Hematopoietic multipotent progenitor cell treated with erythropoietin and hydrocortisone succinate and interleukin-3 and kit ligand, for 6 days (in vitro differentiated cells): ENCODE results near the gene SORL1-AS1.

Experiments used
- DNase-seq: peaks from one replicate; pipeline ENCODE4 v3.0.0-alpha.2; 2015

The SORL1-AS1 gene

GRCh38 chr11:121452609-121453150, at the start of gene SORL1-AS1:
Gene SORL1-AS1 (minus strand): TSS chr11:121452967.
- no peak for DNase-seq

GRCh38 chr11:121500717-121501116, 48.0 kb upstream of the SORL1-AS1 start:
- DNase-seq = no peak

- peak; percentile 7 for DNase-seq
Observed at GRCh38 chr11:121500275-121500674, 47.5 kb upstream of the SORL1-AS1 start.

GRCh38 chr11:121499405-121499804, 46.6 kb upstream of the SORL1-AS1 start:
- DNase-seq = no peak

- no peak for DNase-seq
Observed at GRCh38 chr11:121497176-121497998, 44.6 kb upstream of the SORL1-AS1 start.

- DNase-seq = peak; percentile 66
Observed at GRCh38 chr11:121494355-121495099, 41.8 kb upstream of the SORL1-AS1 start.

- DNase-seq = no peak
Observed at GRCh38 chr11:121489823-121490222, 37.1 kb upstream of the SORL1-AS1 start.

- no peak for DNase-seq
Observed at GRCh38 chr11:121488641-121489040, 35.9 kb upstream of the SORL1-AS1 start.

- no peak for DNase-seq
Observed at GRCh38 chr11:121488170-121488569, 35.4 kb upstream of the SORL1-AS1 start.

GRCh38 chr11:121487191-121487590, 34.4 kb upstream of the SORL1-AS1 start:
- DNase-seq = no peak

GRCh38 chr11:121486054-121486453, 33.3 kb upstream of the SORL1-AS1 start:
- no peak for DNase-seq

GRCh38 chr11:121485216-121485615, 32.4 kb upstream of the SORL1-AS1 start:
- no peak for DNase-seq

- DNase-seq = no peak
Observed at GRCh38 chr11:121483805-121484480, 31.2 kb upstream of the SORL1-AS1 start.

- DNase-seq = peak; percentile 47
Observed at GRCh38 chr11:121482231-121483129, 29.7 kb upstream of the SORL1-AS1 start.

- DNase-seq = peak; percentile 43
Observed at GRCh38 chr11:121481484-121482230, 28.9 kb upstream of the SORL1-AS1 start.

- DNase-seq = no peak
Observed at GRCh38 chr11:121479698-121480238, 27.0 kb upstream of the SORL1-AS1 start.

GRCh38 chr11:121478895-121479697, 26.3 kb upstream of the SORL1-AS1 start:
- no peak for DNase-seq

- no peak for DNase-seq
Observed at GRCh38 chr11:121478226-121478894, 25.6 kb upstream of the SORL1-AS1 start.

GRCh38 chr11:121476379-121477032, 23.7 kb upstream of the SORL1-AS1 start:
- DNase-seq = no peak
